ENCODE results near the gene RPS3A.

- TF ChIP-seq EZH2 (IDR thresholded peaks at IDR 0.05) (no peak), CTCF (IDR thresholded peaks at IDR 0.05 in 2 of 3, conservative IDR thresholded peaks at IDR 0.05 in 1 of 3; ENCODE audit: borderline replicate concordance in 1 of 3, insufficient read depth in 1 of 3, low read depth in 2 of 3, low read length in 2 of 3) (no peak), EGR1 (IDR thresholded peaks at IDR 0.05; ENCODE audit: low read depth) (no peak), ZNF274 (IDR thresholded peaks at IDR 0.05; ENCODE audit: low read depth, low read length) (no peak), RAD21 (IDR thresholded peaks at IDR 0.05; ENCODE audit: low read depth) (no peak), REST (IDR thresholded peaks at IDR 0.05; ENCODE audit: low read depth) (no peak)
Measured at GRCh38 chr4:151052785-151053184, 46.6 kb upstream of the RPS3A start.

All from HCT116 (cell line).